NCI-H748 (cell line): ENCODE measurements around the gene EEA1.

Experiments
- DNase-seq: peaks from one replicate; lab custom pipeline; 2025; ENCODE audit not compliant: unreplicated experiment; lab: John Stamatoyannopoulos, UW

Gene EEA1

GRCh38 chr12:92890601-92891106, 38.4 kb downstream of the EEA1 start:
- no peak for DNase-seq

GRCh38 chr12:92886131-92886530, 43.0 kb downstream of the EEA1 start:
- no peak for DNase-seq

GRCh38 chr12:92879698-92880322, 49.3 kb downstream of the EEA1 start:
- no peak for DNase-seq

GRCh38 chr12:92877904-92878303, 51.2 kb downstream of the EEA1 start:
- no peak for DNase-seq

GRCh38 chr12:92876496-92876895, 52.6 kb downstream of the EEA1 start:
- no peak for DNase-seq

GRCh38 chr12:92871116-92871515, 58.0 kb downstream of the EEA1 start:
- no peak for DNase-seq

GRCh38 chr12:92866418-92866817, 62.7 kb downstream of the EEA1 start:
- no peak for DNase-seq

GRCh38 chr12:92863251-92863650, 65.8 kb downstream of the EEA1 start:
- DNase-seq: no peak

GRCh38 chr12:92861381-92861780, 67.7 kb downstream of the EEA1 start:
- no peak for DNase-seq

GRCh38 chr12:92860521-92860920, 68.6 kb downstream of the EEA1 start:
- peak; percentile 36 for DNase-seq

GRCh38 chr12:92859650-92860386, 69.3 kb downstream of the EEA1 start:
- DNase-seq: peak; percentile 99

- no peak for DNase-seq
Observed at GRCh38 chr12:92857818-92858217, 71.3 kb downstream of the EEA1 start.

- no peak for DNase-seq
Observed at GRCh38 chr12:92854344-92854743, 74.8 kb downstream of the EEA1 start.

GRCh38 chr12:92848740-92849139, 80.4 kb downstream of the EEA1 start:
- DNase-seq: no peak

GRCh38 chr12:92847368-92847767, 81.7 kb downstream of the EEA1 start:
- DNase-seq: no peak

GRCh38 chr12:92845329-92845728, 83.8 kb downstream of the EEA1 start:
- no peak for DNase-seq

GRCh38 chr12:92844151-92844763, 84.8 kb downstream of the EEA1 start:
- no peak for DNase-seq

- no peak for DNase-seq
Observed at GRCh38 chr12:92829686-92830282, 99.3 kb downstream of the EEA1 start.

GRCh38 chr12:92828565-92828964, 100.5 kb downstream of the EEA1 start:
- DNase-seq: no peak

GRCh38 chr12:92827836-92828431, 101.2 kb downstream of the EEA1 start:
- peak; percentile 31 for DNase-seq

- no peak for DNase-seq
Observed at GRCh38 chr12:92821142-92821541, 108.0 kb downstream of the EEA1 start.
